K562 (cell line): Measurements from ENCODE around the gene KIAA0319L. TPM values are rescaled to one million over a fixed set of nuclear protein-coding genes. Genes with fewer than 3 reads are reported as not detected.
A peak's percentile ranks its signal among the peaks of the same experiment; 100 is the strongest.

ENCODE experiments used
- GABPB2 ChIP-seq: fragments of 250-450 bp; sonication (Bioruptor Pico); conservative IDR thresholded peaks from 2 replicates; pipeline ENCODE4 v1.5.1; 2021; ENCODE audit warnings: mild to moderate bottlenecking
- GATAD2A ChIP-seq: fragments of 450-650 bp; IDR thresholded peaks from 2 replicates; pipeline ENCODE4 v1.6.1; 2017
- HMG20A ChIP-seq: fragments of 450-650 bp; formaldehyde crosslinking; conservative IDR thresholded peaks from 2 replicates; pipeline ENCODE4 v1.4.0; 2020; ENCODE audit warnings: mild to moderate bottlenecking, mixed read lengths
- ILF3 ChIP-seq: fragments of 450-650 bp; IDR thresholded peaks from 2 replicates; pipeline ENCODE4 v1.6.1; 2018; ENCODE audit warnings: antibody characterized with exemption, mild to moderate bottlenecking, moderate library complexity, borderline replicate concordance
- KLF13 ChIP-seq: fragments of 450-650 bp; IDR thresholded peaks from 2 replicates; pipeline ENCODE4 v1.6.1; 2016; ENCODE audit warnings: missing genetic modification characterization, low read depth, mild to moderate bottlenecking, missing compliant biosample characterization, moderate library complexity, borderline replicate concordance
- MTA2 ChIP-seq: fragments of 450-650 bp; IDR thresholded peaks from 2 replicates; pipeline ENCODE4 v1.6.1; 2016; ENCODE audit warnings: low read depth
- NKRF ChIP-seq: fragments of 450-650 bp; IDR thresholded peaks from 2 replicates; pipeline ENCODE4 v1.6.1; 2016; ENCODE audit warnings: borderline replicate concordance
- NR2C2 ChIP-seq, 2 experiments: fragments of 200-800 bp in 1 of 2; sonication (Bioruptor generic) in 1 of 2; sonication (generic) in 1 of 2; formaldehyde crosslinking in 1 of 2; IDR thresholded peaks; 2 replicates each; pipeline versions ENCODE4 v1.6.1 to v1.8.0; 2016 to 2022; ENCODE audit warnings: mild to moderate bottlenecking in 1 of 2, missing compliant biosample characterization in 1 of 2, missing genetic modification characterization in 1 of 2, missing genetic modification reagents in 1 of 2
- PHB ChIP-seq: fragments of 250-450 bp; sonication (Bioruptor Pico); IDR thresholded peaks from 2 replicates; pipeline ENCODE4 v1.5.0; 2021
- POLR2A ChIP-seq: fragments of 450-650 bp; conservative IDR thresholded peaks from 2 replicates; pipeline ENCODE4 v1.6.1; 2016
- RB1 ChIP-seq: fragments of 450-650 bp; IDR thresholded peaks from 2 replicates; pipeline ENCODE4 v1.6.1; 2017; ENCODE audit warnings: low read depth, mild to moderate bottlenecking
- SOX6 ChIP-seq: fragments of 450-650 bp; IDR thresholded peaks from 2 replicates; pipeline ENCODE4 v1.6.1; 2014; ENCODE audit warnings: mild to moderate bottlenecking
- TAF1 ChIP-seq: IDR thresholded peaks from 2 replicates; pipeline ENCODE4 v1.6.1; 2011; ENCODE audit warnings: mild to moderate bottlenecking, low read length, moderate library complexity; ENCODE audit not compliant: insufficient read depth, control insufficient read depth, severe bottlenecking; ENCODE audit errors: extremely low read depth
- TCF3 ChIP-seq: sonication (generic); formaldehyde crosslinking; IDR thresholded peaks from 2 replicates; pipeline ENCODE4 v1.4.0; 2020; ENCODE audit warnings: mild to moderate bottlenecking, missing genetic modification reagents
- TEAD2 ChIP-seq: fragments of 450-650 bp; IDR thresholded peaks from 2 replicates; pipeline ENCODE4 v1.6.1; 2016; ENCODE audit warnings: missing genetic modification characterization, control low read depth, missing compliant biosample characterization
- THRA ChIP-seq: fragments of 450-650 bp; IDR thresholded peaks from 2 replicates; pipeline ENCODE4 v1.6.1; 2017; ENCODE audit warnings: mild to moderate bottlenecking, moderate library complexity
- XRCC4 ChIP-seq: IDR thresholded peaks from one replicate; pipeline ENCODE4 v1.6.1; 2011; ENCODE audit not compliant: insufficient read depth, insufficient read length; ENCODE audit errors: extremely low read depth
- ZBTB11 ChIP-seq, 3 experiments: fragments of 200-800 bp in 1 of 3; fragments of 250-450 bp in 1 of 3; fragments of 450-650 bp in 1 of 3; sonication (Bioruptor Pico) in 1 of 3; sonication (Bioruptor generic) in 1 of 3; formaldehyde crosslinking in 1 of 3; IDR thresholded peaks; 2 replicates each; pipeline versions ENCODE4 v1.6.1 to v1.8.0; 2016 to 2022; ENCODE audit warnings: mild to moderate bottlenecking in 2 of 3, missing genetic modification characterization in 2 of 3, missing compliant biosample characterization in 1 of 3, moderate library complexity in 1 of 3
- ZBTB49 ChIP-seq: sonication (generic); formaldehyde crosslinking; IDR thresholded peaks from 2 replicates; pipeline ENCODE4 v1.8.0; 2022; ENCODE audit warnings: missing genetic modification reagents, mild to moderate bottlenecking, borderline replicate concordance
- ZSCAN29 ChIP-seq: fragments of 450-650 bp; IDR thresholded peaks from 2 replicates; pipeline ENCODE4 v1.6.1; 2017
- polyA plus RNA-seq, 8 experiments: library from polyadenylated mRNA; depleted of rRNA in 4 of 8; stranded (reverse) in 5 of 8; unstranded in 3 of 8; fragments of >200 nt; fragmentation: Nextera tagmentation in 2 of 8; fragmentation: Illumina TruSeq in 1 of 8; extraction: Ambion mirVana in 2 of 8; extraction: Trizol in 1 of 8; gene quantifications; 2 replicates each; pipeline versions ENCODE4 v1.2.1 to v1.2.3, GENCODE V29; 2011 to 2014; ENCODE audit warnings: inconsistent platforms in 1 of 8, missing spikeins in 1 of 8
- total RNA-seq, 7 experiments: library from RNA; depleted of rRNA in 6 of 7; stranded (reverse); fragments of >200 nt in 6 of 7; fragmentation: Illumina TruSeq in 2 of 7; extraction: Trizol in 2 of 7; gene quantifications; 2 replicates each; pipeline versions ENCODE4 v1.2.1 to v1.2.3, GENCODE V29; 2011 to 2021; ENCODE audit warnings: low replicate concordance in 1 of 7

Gene KIAA0319L
- total and polyA plus RNA-seq, 9 of the 15 experiments (the other 6 are each of a cell fraction or from before 2014, with no cell fraction given): 2.4 to 51.7 (median 27.4) TPM

- 0 out of 2 replicates have a peak, but pooled peaks have one; percentile 30 for TF ChIP-seq PHB (CRISPR knock-in tag)
- no peak; the same call in 1 of the 2 replicates for TF ChIP-seq GATAD2A
- TF ChIP-seq ZBTB49 (CRISPR knock-in tag): no peak
- TF ChIP-seq ZBTB11 (CRISPR knock-in tag; IDR thresholded peaks at IDR 0.05): peak in 2 of 3 experiments; percentile 80 to 94; a peak in 5 of 6 replicates
- peak; percentile 51; the same call in 1 of the 2 replicates for TF ChIP-seq KLF13
- no peak for TF ChIP-seq TCF3
- TF ChIP-seq TEAD2 (tag): no peak
- no peak for TF ChIP-seq XRCC4
- no peak for TF ChIP-seq THRA
- TF ChIP-seq NKRF: peak; percentile 84
- TF ChIP-seq POLR2A: peak; percentile 94
- TF ChIP-seq SOX6: peak; percentile 46; the same call in 1 of the 2 replicates
- no peak for TF ChIP-seq GABPB2 (CRISPR knock-in tag)
- TF ChIP-seq NR2C2 (CRISPR knock-in tag; IDR thresholded peaks at IDR 0.05): no peak
- TF ChIP-seq NR2C2 (tag; IDR thresholded peaks at IDR 0.05): peak; percentile 100; the same call in 1 of the 2 replicates
- TF ChIP-seq MTA2: no peak; the same call in 1 of the 2 replicates
- no peak for TF ChIP-seq ZSCAN29
- peak; percentile 18 for TF ChIP-seq RB1
- peak; percentile 40 for TF ChIP-seq TAF1
- TF ChIP-seq HMG20A (CRISPR knock-in tag): no peak
- no peak for TF ChIP-seq ILF3
Measured at GRCh38 chr1:35557118-35557610, at the start of gene KIAA0319L (continued).
